Caco-2 (cell line): Measurements from ENCODE around the gene CACNA1B. TPM values are rescaled to one million over a fixed set of nuclear protein-coding genes. Genes with fewer than 3 reads are reported as not detected.

Experiments used
- BruUV-seq: library from RNA; stranded (reverse); fragments of 400-500 nt; replicated peaks from 2 replicates; lab custom pipeline; 2021; lab: Mats Ljungman, UMichigan
- CTCF ChIA-PET: fragments of 300-600 bp; sonication (Branson Sonifier 250); formaldehyde crosslinking; loops from one replicate; lab custom pipeline; 2022; ENCODE audit warnings: antibody characterized with exemption; lab: Charles Lee
- POLR2A ChIA-PET: fragments of 300-600 bp; sonication (Branson Sonifier 250); formaldehyde crosslinking; loops from one replicate; lab custom pipeline; 2022; ENCODE audit warnings: antibody characterized with exemption; lab: Charles Lee
- DNase-seq, 2 experiments: peaks; one replicate each; pipeline versions ENCODE4 v3.0.0 to v3.0.0-alpha.2; 2020 to 2022
- H3K27me3 ChIP-seq: replicated peaks from 2 replicates; pipeline ENCODE4 v1.6.0; 2011; ENCODE audit warnings: low read length; ENCODE audit not compliant: control insufficient read depth, insufficient read depth
- H3K36me3 ChIP-seq: 2 replicates; pipeline ENCODE4 v1.5.1; 2011; ENCODE audit warnings: low read length; ENCODE audit not compliant: control insufficient read depth, insufficient read depth
- H3K4me1 ChIP-seq: fragments of 250-450 bp; sonication (Bioruptor Pico); 2 replicates; pipeline ENCODE4 v1.5.1; 2020; ENCODE audit warnings: mild to moderate bottlenecking
- H3K4me3 ChIP-seq: 2 replicates; pipeline ENCODE4 v1.5.1; 2011; ENCODE audit warnings: low read depth, mild to moderate bottlenecking, control low read depth, low read length
- H3K9me3 ChIP-seq: fragments of 250-450 bp; sonication (Bioruptor Pico); 2 replicates; pipeline ENCODE4 v1.5.1; 2020; ENCODE audit warnings: mild to moderate bottlenecking, moderate library complexity
- H3K27ac Mint-ChIP-seq: one replicate; pipeline ENCODE4 v1.8.0; 2022; ENCODE audit warnings: mixed read lengths; ENCODE audit not compliant: unreplicated experiment
- H3K27me3 Mint-ChIP-seq: one replicate; pipeline ENCODE4 v1.8.0; 2022; ENCODE audit warnings: mixed read lengths; ENCODE audit not compliant: insufficient read depth, unreplicated experiment
- H3K36me3 Mint-ChIP-seq: one replicate; pipeline ENCODE4 v1.8.0; 2022; ENCODE audit warnings: mild to moderate bottlenecking, mixed read lengths; ENCODE audit not compliant: insufficient read depth, unreplicated experiment
- H3K4me1 Mint-ChIP-seq: one replicate; pipeline ENCODE4 v1.8.0; 2022; ENCODE audit warnings: low read depth, mixed read lengths; ENCODE audit not compliant: unreplicated experiment
- H3K4me3 Mint-ChIP-seq: one replicate; pipeline ENCODE4 v1.8.0; 2022; ENCODE audit warnings: mild to moderate bottlenecking, moderate library complexity, mixed read lengths; ENCODE audit not compliant: unreplicated experiment
- H3K9me3 Mint-ChIP-seq: one replicate; pipeline ENCODE4 v1.8.0; 2022; ENCODE audit warnings: mixed read lengths; ENCODE audit not compliant: unreplicated experiment
- CTCF ChIP-seq, 2 experiments: fragments of 200-600 bp in 1 of 2; IDR thresholded peaks; 1 replicate in 1 of 2; 2 replicates in 1 of 2; pipeline versions ENCODE4 v1.5.1 to v1.8.0; 2011 to 2022; ENCODE audit warnings: antibody characterized with exemption in 1 of 2, control low read depth in 1 of 2, inconsistent platforms in 1 of 2, low read depth in 1 of 2, low read length in 1 of 2, mild to moderate bottlenecking in 1 of 2, moderate library complexity in 1 of 2; ENCODE audit not compliant: insufficient read depth in 1 of 2, severe bottlenecking in 1 of 2, unreplicated experiment in 1 of 2
- intact Hi-C: fragments of 100-400 bp; cut with micrococcal nuclease; formaldehyde crosslinking; loops from one replicate; pipeline ENCODE4 v1.10.0; 2022; ENCODE audit not compliant: unreplicated experiment
- total RNA-seq: library from RNA; stranded (reverse); gene quantifications from 2 replicates; pipeline ENCODE4 v1.2.3, GENCODE V29; 2022

The CACNA1B gene
- total RNA-seq, 1 experiment from 2014 or later = 0.11 TPM

- ChIA-PET POLR2A (no interaction called here), CTCF (no interaction called here)
- no peak for DNase-seq
- Mint-ChIP-seq H3K36me3 (no peaks in the 10 kb centered on the region), H3K4me3 (no peak overlapping the region), H3K4me1 (peaks cover 11% of the 10 kb centered on the region), H3K27ac (no peak overlapping the region), H3K27me3 (peaks cover 4% of the 10 kb centered on the region), H3K9me3 (no peaks in the 10 kb centered on the region)
- no TSS peak for BruUV-seq
- intact Hi-C loops = no loop called here
- H3K9me3 ChIP-seq = no peaks in the 10 kb centered on the region
- 0 out of 2 replicates have a peak, but pooled peaks cover 5% of the 10 kb centered on the region for H3K4me1 ChIP-seq
- no peaks in the 10 kb centered on the region; the same call in 1 of the 2 replicates for H3K27me3 ChIP-seq
- no peak for TF ChIP-seq CTCF (IDR thresholded peaks at IDR 0.05; ENCODE audit: insufficient read depth in 1 of 2, low read depth in 1 of 2, low read length in 1 of 2, severe bottlenecking in 1 of 2, unreplicated experiment in 1 of 2)
- no peaks in the 10 kb centered on the region for H3K36me3 ChIP-seq
- H3K4me3 ChIP-seq = no peak overlapping the region
These were observed 100.7 kb downstream of the CACNA1B start for GRCh38 chr9:137978262-137978714.

- Histone ChIP-seq H3K27me3 (no peaks in the 10 kb centered on the region), H3K9me3 (no peaks in the 10 kb centered on the region), H3K4me3 (no peak overlapping the region), H3K4me1 (0 out of 2 replicates have a peak, but pooled peaks cover 6% of the 10 kb centered on the region), H3K36me3 (no peaks in the 10 kb centered on the region)
- ChIA-PET CTCF (no interaction called here), POLR2A (no interaction called here)
- Mint-ChIP-seq H3K9me3 (no peaks in the 10 kb centered on the region), H3K4me3 (no peak overlapping the region), H3K27ac (no peak overlapping the region), H3K27me3 (peaks cover 4% of the 10 kb centered on the region), H3K36me3 (no peaks in the 10 kb centered on the region), H3K4me1 (peaks cover 11% of the 10 kb centered on the region)
- BruUV-seq = no TSS peak
- intact Hi-C loops = no loop called here
- no peak for DNase-seq
- TF ChIP-seq CTCF (IDR thresholded peaks at IDR 0.05; ENCODE audit: insufficient read depth in 1 of 2, low read depth in 1 of 2, low read length in 1 of 2, severe bottlenecking in 1 of 2, unreplicated experiment in 1 of 2) = no peak
These were observed 104.6 kb downstream of the CACNA1B start for GRCh38 chr9:137982200-137982599.

GRCh38 chr9:137984005-137984404, 106.4 kb downstream of the CACNA1B start:
- H3K27me3 ChIP-seq = no peaks in the 10 kb centered on the region
- CTCF ChIA-PET = no interaction called here
- no TSS peak for BruUV-seq
- Mint-ChIP-seq H3K9me3 (peaks cover 10% of the 10 kb centered on the region), H3K27ac (no peak overlapping the region), H3K4me1 (peaks cover 11% of the 10 kb centered on the region), H3K27me3 (peaks cover 9% of the 10 kb centered on the region), H3K36me3 (no peaks in the 10 kb centered on the region), H3K4me3 (no peak overlapping the region)
- TF ChIP-seq CTCF (IDR thresholded peaks at IDR 0.05; ENCODE audit: insufficient read depth in 1 of 2, low read depth in 1 of 2, low read length in 1 of 2, severe bottlenecking in 1 of 2, unreplicated experiment in 1 of 2) = no peak
- H3K9me3 ChIP-seq = 0 out of 2 replicates have a peak, but pooled peaks cover 3% of the 10 kb centered on the region
- no peak overlapping the region for H3K4me3 ChIP-seq
- POLR2A ChIA-PET = no interaction called here
- 0 out of 2 replicates have a peak, but pooled peaks cover 8% of the 10 kb centered on the region for H3K4me1 ChIP-seq
- intact Hi-C loops = no loop called here
- H3K36me3 ChIP-seq = no peaks in the 10 kb centered on the region
- no peak for DNase-seq
